ENCODE results near the gene CDH9. TPM values are rescaled to one million over a fixed set of nuclear protein-coding genes. Genes with fewer than 3 reads are reported as not detected.

Gene CDH9
- total RNA-seq, 4 donors from 2014 or later: 0.35 TPM; not detected in 3

DNA sequence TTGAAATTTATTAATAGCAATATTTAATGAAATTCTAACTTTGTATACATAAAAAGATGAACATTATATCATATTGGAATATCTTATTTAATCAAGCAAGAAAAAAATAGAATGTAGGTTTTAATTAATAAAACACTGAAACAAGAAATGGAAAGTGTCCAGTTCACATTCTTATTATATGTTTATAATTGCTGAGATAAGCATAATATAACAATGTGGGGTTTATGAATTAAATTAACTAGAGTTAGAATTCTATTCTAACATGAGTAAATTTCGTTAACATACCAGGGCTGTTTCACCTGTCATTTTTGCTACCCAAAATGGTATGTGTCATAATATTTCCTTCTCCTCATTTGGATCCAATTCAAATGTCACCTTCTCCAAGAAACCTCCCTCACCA, 12.3 kb downstream of the CDH9 start:
- H3K4me1 ChIP-seq: no peaks in the 10 kb centered on the region
- no peak overlapping the region for H3K27ac ChIP-seq
- no peaks in the 10 kb centered on the region for H3K9me3 ChIP-seq
- no peaks in the 10 kb centered on the region for H3K36me3 ChIP-seq
- H3K27me3 ChIP-seq: no peaks in the 10 kb centered on the region
- no peak overlapping the region for H3K4me3 ChIP-seq
- intact Hi-C loops (cut with DNase I; ENCODE audit: low total_unique reads): no loop called here
- no peak for DNase-seq
- no peak for TF ChIP-seq POLR2A (IDR thresholded peaks at IDR 0.05)
- TF ChIP-seq, protein P1, sequence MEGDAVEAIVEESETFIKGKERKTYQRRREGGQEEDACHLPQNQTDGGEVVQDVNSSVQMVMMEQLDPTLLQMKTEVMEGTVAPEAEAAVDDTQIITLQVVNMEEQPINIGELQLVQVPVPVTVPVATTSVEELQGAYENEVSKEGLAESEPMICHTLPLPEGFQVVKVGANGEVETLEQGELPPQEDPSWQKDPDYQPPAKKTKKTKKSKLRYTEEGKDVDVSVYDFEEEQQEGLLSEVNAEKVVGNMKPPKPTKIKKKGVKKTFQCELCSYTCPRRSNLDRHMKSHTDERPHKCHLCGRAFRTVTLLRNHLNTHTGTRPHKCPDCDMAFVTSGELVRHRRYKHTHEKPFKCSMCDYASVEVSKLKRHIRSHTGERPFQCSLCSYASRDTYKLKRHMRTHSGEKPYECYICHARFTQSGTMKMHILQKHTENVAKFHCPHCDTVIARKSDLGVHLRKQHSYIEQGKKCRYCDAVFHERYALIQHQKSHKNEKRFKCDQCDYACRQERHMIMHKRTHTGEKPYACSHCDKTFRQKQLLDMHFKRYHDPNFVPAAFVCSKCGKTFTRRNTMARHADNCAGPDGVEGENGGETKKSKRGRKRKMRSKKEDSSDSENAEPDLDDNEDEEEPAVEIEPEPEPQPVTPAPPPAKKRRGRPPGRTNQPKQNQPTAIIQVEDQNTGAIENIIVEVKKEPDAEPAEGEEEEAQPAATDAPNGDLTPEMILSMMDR (IDR thresholded peaks at IDR 0.05): no peak

DNA sequence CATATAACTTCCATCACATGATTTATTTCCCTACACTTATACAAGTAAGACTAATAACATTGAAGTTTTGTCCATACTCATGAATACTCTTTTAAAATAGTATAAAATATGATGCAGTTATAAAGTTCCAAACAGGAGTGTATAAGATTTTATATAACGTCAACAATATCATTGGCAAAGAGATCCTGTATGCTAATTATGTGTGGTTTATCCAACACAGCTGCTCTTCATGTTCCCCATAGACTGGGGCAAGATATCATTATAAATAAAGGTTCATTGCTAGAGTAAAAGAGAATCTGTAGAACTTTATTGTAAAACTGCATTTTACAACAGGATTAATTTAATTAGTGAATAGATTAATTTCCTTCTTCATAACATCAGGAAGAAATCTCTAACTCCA, 16.9 kb downstream of the CDH9 start:
- no peaks in the 10 kb centered on the region for H3K9me3 ChIP-seq
- DNase-seq: no peak
- H3K36me3 ChIP-seq: no peaks in the 10 kb centered on the region
- H3K4me3 ChIP-seq: no peak overlapping the region
- H3K4me1 ChIP-seq: no peaks in the 10 kb centered on the region
- TF ChIP-seq, protein P1 (IDR thresholded peaks at IDR 0.05): no peak
- TF ChIP-seq POLR2A (IDR thresholded peaks at IDR 0.05): no peak
- intact Hi-C loops (cut with DNase I; ENCODE audit: low total_unique reads): no loop called here
- H3K27ac ChIP-seq: no peak overlapping the region
- H3K27me3 ChIP-seq: peaks cover 0 to 2% of the 10 kb centered on the region in 2 donors

DNA sequence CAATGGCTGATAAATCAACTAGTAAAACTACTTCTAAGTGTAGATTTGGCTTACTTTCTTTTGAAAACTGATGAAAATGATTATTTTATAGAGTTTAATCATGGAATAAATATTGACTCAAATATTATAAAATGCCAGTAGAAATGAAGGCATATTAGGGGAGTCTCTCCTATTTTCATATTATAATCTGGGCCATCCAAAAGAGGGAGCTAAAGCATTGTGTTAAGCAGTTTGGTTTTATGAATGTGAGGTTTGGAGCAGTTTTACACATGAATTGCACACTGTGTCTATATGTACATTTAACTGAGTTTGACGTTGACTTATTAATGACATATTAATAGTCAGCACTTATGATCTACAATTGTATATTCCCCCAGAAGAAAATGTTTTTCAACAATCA, 17.4 kb downstream of the CDH9 start:
- Histone ChIP-seq H3K27me3 (peaks cover 0 to 2% of the 10 kb centered on the region in 2 donors), H3K4me1 (no peaks in the 10 kb centered on the region), H3K27ac (no peak overlapping the region), H3K36me3 (no peaks in the 10 kb centered on the region), H3K9me3 (no peaks in the 10 kb centered on the region), H3K4me3 (no peak overlapping the region)
- DNase-seq: no peak
- TF ChIP-seq POLR2A (IDR thresholded peaks at IDR 0.05): no peak
- TF ChIP-seq, protein P1 (IDR thresholded peaks at IDR 0.05): no peak
- intact Hi-C loops (cut with DNase I; ENCODE audit: low total_unique reads): no loop called here

GRCh38 chr5:27015758-27016157, 22.6 kb downstream of the CDH9 start:
- TF ChIP-seq, protein P1 (IDR thresholded peaks at IDR 0.05): no peak
- no peak for TF ChIP-seq POLR2A (IDR thresholded peaks at IDR 0.05)
- Histone ChIP-seq H3K27me3 (peaks cover 0 to 2% of the 10 kb centered on the region in 2 donors), H3K4me3 (no peak overlapping the region), H3K9me3 (no peaks in the 10 kb centered on the region), H3K36me3 (no peaks in the 10 kb centered on the region), H3K4me1 (no peaks in the 10 kb centered on the region), H3K27ac (no peak overlapping the region)
- intact Hi-C loops (cut with DNase I; ENCODE audit: low total_unique reads): no loop called here
- no peak for DNase-seq

GRCh38 chr5:27011274-27011673, 27.1 kb downstream of the CDH9 start:
- DNase-seq: no peak
- H3K27me3 ChIP-seq: no peaks in the 10 kb centered on the region
- H3K4me1 ChIP-seq: no peaks in the 10 kb centered on the region
- H3K4me3 ChIP-seq: no peak overlapping the region
- H3K27ac ChIP-seq: no peak overlapping the region
- no peak for TF ChIP-seq POLR2A (IDR thresholded peaks at IDR 0.05)
- TF ChIP-seq, protein P1 (IDR thresholded peaks at IDR 0.05): no peak
- H3K36me3 ChIP-seq: no peaks in the 10 kb centered on the region
- intact Hi-C loops (cut with DNase I; ENCODE audit: low total_unique reads): no loop called here
- no peaks in the 10 kb centered on the region for H3K9me3 ChIP-seq

Measured in uterus (tissue), 4 donors.